DOHH2 (cell line): ENCODE results near the gene ALDH5A1.

Experiments
- H3F3A ChIP-seq: fragments of 200-600 bp; sonication (generic), shearing (Covaris generic); 2 replicates; pipeline ENCODE4 v1.6.0; 2016; ENCODE audit warnings: antibody characterized with exemption, mild to moderate bottlenecking; ENCODE audit not compliant: control insufficient read depth, insufficient read depth
- H3K27ac ChIP-seq: fragments of 200-600 bp; sonication (generic); 2 replicates; pipeline ENCODE4 v1.5.1; 2014; ENCODE audit warnings: low read depth, mild to moderate bottlenecking, low read length, moderate library complexity
- H3K27me3 ChIP-seq: fragments of 200-600 bp; sonication (generic); 2 replicates; pipeline ENCODE4 v1.6.1; 2014; ENCODE audit warnings: mild to moderate bottlenecking, low read length, mixed read lengths; ENCODE audit not compliant: control insufficient read depth
- H3K36me3 ChIP-seq: fragments of 200-600 bp; sonication (generic); 2 replicates; pipeline ENCODE4 v1.6.1; 2014; ENCODE audit warnings: mild to moderate bottlenecking, low read length, moderate library complexity, mixed read lengths; ENCODE audit not compliant: control insufficient read depth
- H3K4me1 ChIP-seq: fragments of 200-600 bp; sonication (generic); 2 replicates; pipeline ENCODE4 v1.6.1; 2014; ENCODE audit warnings: mild to moderate bottlenecking, low read length, mixed read lengths; ENCODE audit not compliant: control insufficient read depth
- H3K4me2 ChIP-seq: fragments of 200-600 bp; sonication (generic); 2 replicates; pipeline ENCODE4 v1.6.0; 2014; ENCODE audit warnings: mild to moderate bottlenecking, low read length, moderate library complexity
- H3K4me3 ChIP-seq: fragments of 200-600 bp; sonication (generic); 2 replicates; pipeline ENCODE4 v1.5.1; 2014; ENCODE audit warnings: mild to moderate bottlenecking, low read length, mixed read lengths
- H3K79me2 ChIP-seq: fragments of 200-600 bp; sonication (generic); 2 replicates; pipeline ENCODE4 v1.6.1; 2014; ENCODE audit warnings: mild to moderate bottlenecking, low read length, mixed read lengths; ENCODE audit not compliant: control insufficient read depth
- H3K9me2 ChIP-seq: fragments of 200-600 bp; sonication (generic); replicated peaks from 2 replicates; pipeline ENCODE4 v1.6.1; 2014; ENCODE audit warnings: mild to moderate bottlenecking, low read length, mixed read lengths; ENCODE audit not compliant: control insufficient read depth
- H3K9me3 ChIP-seq: fragments of 200-600 bp; sonication (generic); 2 replicates; pipeline ENCODE4 v1.6.1; 2014; ENCODE audit warnings: antibody characterized with exemption, low read length, mixed read lengths; ENCODE audit not compliant: control insufficient read depth, insufficient read depth
- H4K20me1 ChIP-seq: fragments of 200-600 bp; sonication (generic); 2 replicates; pipeline ENCODE4 v1.6.0; 2014; ENCODE audit warnings: low read depth, mild to moderate bottlenecking, antibody characterized with exemption, low read length, moderate library complexity; ENCODE audit not compliant: control insufficient read depth, insufficient read depth
- EZH2phosphoT487 ChIP-seq: fragments of 200-600 bp; sonication (generic); IDR thresholded peaks from 2 replicates; pipeline ENCODE4 v1.6.1; 2017; ENCODE audit warnings: borderline replicate concordance, mild to moderate bottlenecking, antibody characterized with exemption, low read length, moderate library complexity, mixed read lengths
- TF ChIP-seq, protein P1 (sequence below): fragments of 200-600 bp; sonication (generic); IDR thresholded peaks from one replicate; pipeline ENCODE4 v1.5.1; 2014; ENCODE audit warnings: antibody characterized with exemption, mild to moderate bottlenecking, low read depth, low read length; ENCODE audit not compliant: poor library complexity, severe bottlenecking

ALDH5A1 gene

GRCh38 chr6:24493945-24494820, 586 bp upstream of the ALDH5A1 start:
- Histone ChIP-seq H3K4me3 (peak overlapping the region; percentile 86), H3K4me2 (peak overlapping the region; percentile 89), H3K27ac (peak overlapping the region; percentile 55), H3K9me3 (no peaks in the 10 kb centered on the region), H3K27me3 (no peaks in the 10 kb centered on the region), H3K79me2 (no peaks in the 10 kb centered on the region), H3K4me1 (peaks cover 34% of the 10 kb centered on the region), H3K9me2 (no peaks in the 10 kb centered on the region), H3F3A (no peaks in the 10 kb centered on the region), H4K20me1 (no peaks in the 10 kb centered on the region), H3K36me3 (peaks cover 18% of the 10 kb centered on the region)
- no peak for TF ChIP-seq EZH2phosphoT487
- TF ChIP-seq, protein P1, sequence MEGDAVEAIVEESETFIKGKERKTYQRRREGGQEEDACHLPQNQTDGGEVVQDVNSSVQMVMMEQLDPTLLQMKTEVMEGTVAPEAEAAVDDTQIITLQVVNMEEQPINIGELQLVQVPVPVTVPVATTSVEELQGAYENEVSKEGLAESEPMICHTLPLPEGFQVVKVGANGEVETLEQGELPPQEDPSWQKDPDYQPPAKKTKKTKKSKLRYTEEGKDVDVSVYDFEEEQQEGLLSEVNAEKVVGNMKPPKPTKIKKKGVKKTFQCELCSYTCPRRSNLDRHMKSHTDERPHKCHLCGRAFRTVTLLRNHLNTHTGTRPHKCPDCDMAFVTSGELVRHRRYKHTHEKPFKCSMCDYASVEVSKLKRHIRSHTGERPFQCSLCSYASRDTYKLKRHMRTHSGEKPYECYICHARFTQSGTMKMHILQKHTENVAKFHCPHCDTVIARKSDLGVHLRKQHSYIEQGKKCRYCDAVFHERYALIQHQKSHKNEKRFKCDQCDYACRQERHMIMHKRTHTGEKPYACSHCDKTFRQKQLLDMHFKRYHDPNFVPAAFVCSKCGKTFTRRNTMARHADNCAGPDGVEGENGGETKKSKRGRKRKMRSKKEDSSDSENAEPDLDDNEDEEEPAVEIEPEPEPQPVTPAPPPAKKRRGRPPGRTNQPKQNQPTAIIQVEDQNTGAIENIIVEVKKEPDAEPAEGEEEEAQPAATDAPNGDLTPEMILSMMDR = no peak

GRCh38 chr6:24497254-24497970, 2.6 kb downstream of the ALDH5A1 start:
- Histone ChIP-seq H3K79me2 (no peaks in the 10 kb centered on the region), H3K27ac (no peak overlapping the region), H3K4me3 (no peak overlapping the region), H3K4me2 (no peak overlapping the region), H3K4me1 (peaks cover 34% of the 10 kb centered on the region), H3K27me3 (no peaks in the 10 kb centered on the region), H3K9me3 (no peaks in the 10 kb centered on the region), H3K9me2 (no peaks in the 10 kb centered on the region), H3F3A (no peaks in the 10 kb centered on the region), H4K20me1 (no peaks in the 10 kb centered on the region), H3K36me3 (peaks cover 18% of the 10 kb centered on the region)
- no peak for TF ChIP-seq EZH2phosphoT487
- TF ChIP-seq, protein P1 = no peak

DNA sequence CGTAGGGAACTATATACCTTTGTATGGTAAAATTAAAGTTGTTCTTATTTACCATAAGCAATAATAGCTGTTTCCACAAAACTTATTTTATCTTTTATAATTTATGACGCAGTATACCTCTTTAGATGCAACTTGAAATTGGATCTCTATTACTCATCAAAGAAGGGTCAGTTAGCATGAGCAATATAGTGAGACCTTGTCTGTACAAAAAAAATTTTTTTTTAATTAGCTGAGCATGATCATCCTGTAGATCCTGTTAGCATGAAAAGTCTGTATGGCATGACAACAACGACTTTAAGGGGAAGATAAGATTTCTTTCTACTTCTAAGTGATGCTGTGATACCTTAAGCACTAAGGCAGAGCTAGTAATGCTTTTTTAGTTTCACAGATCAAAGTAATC, 5.9 kb downstream of the ALDH5A1 start:
- H3K9me2 ChIP-seq = no peaks in the 10 kb centered on the region
- peaks cover 29% of the 10 kb centered on the region for H3K36me3 ChIP-seq
- H3K4me3 ChIP-seq = no peak overlapping the region
- H3K27me3 ChIP-seq = no peaks in the 10 kb centered on the region
- H3K9me3 ChIP-seq = no peaks in the 10 kb centered on the region
- H3K4me1 ChIP-seq = peaks cover 8% of the 10 kb centered on the region
- no peak for TF ChIP-seq EZH2phosphoT487
- TF ChIP-seq, protein P1 = no peak
- no peak overlapping the region for H3K27ac ChIP-seq
- H3F3A ChIP-seq = no peaks in the 10 kb centered on the region
- no peaks in the 10 kb centered on the region for H4K20me1 ChIP-seq
- no peaks in the 10 kb centered on the region for H3K79me2 ChIP-seq
- H3K4me2 ChIP-seq = no peak overlapping the region
